Esophagus squamous epithelium (tissue), 4 donors: ENCODE results near the gene SEBOX.

ENCODE experiments used
- POLR2A ChIP-seq, 4 donors: fragments of 450-650 bp; IDR thresholded peaks; one replicate each; pipeline ENCODE4 v1.6.1; 2017; ENCODE audit warnings: antibody characterized with exemption in 4 of 4, mild to moderate bottlenecking in 4 of 4, moderate library complexity in 3 of 4
- TF ChIP-seq, protein P1 (sequence below), 6 experiments: fragments of 450-650 bp in 4 of 6; fragments of 200-600 bp in 2 of 6; sonication (generic) in 2 of 6; IDR thresholded peaks; one replicate each; pipeline ENCODE4 v1.5.1; 2016 to 2019; ENCODE audit warnings: antibody characterized with exemption in 6 of 6, mild to moderate bottlenecking in 4 of 6, moderate library complexity in 4 of 6

DNA sequence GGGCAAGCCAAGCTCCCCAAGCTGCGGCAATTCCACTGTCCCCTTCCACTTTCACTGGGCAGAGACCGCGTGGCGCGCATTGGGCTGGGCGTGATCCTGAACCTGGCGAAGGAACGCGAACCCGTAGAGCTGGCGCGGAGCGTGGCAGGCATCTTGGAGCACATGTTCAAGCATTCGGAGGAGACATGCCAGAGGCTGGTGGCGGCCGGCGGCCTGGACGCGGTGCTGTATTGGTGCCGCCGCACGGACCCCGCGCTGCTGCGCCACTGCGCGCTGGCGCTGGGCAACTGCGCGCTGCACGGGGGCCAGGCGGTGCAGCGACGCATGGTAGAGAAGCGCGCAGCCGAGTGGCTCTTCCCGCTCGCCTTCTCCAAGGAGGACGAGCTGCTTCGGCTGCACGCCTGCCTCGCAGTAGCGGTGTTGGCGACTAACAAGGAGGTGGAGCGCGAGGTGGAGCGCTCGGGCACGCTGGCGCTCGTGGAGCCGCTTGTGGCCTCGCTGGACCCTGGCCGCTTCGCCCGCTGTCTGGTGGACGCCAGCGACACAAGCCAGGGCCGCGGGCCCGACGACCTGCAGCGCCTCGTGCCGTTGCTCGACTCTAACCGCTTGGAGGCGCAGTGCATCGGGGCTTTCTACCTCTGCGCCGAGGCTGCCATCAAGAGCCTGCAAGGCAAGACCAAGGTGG lies 16.3 kb upstream of the SEBOX start:
- TF ChIP-seq, protein P1, sequence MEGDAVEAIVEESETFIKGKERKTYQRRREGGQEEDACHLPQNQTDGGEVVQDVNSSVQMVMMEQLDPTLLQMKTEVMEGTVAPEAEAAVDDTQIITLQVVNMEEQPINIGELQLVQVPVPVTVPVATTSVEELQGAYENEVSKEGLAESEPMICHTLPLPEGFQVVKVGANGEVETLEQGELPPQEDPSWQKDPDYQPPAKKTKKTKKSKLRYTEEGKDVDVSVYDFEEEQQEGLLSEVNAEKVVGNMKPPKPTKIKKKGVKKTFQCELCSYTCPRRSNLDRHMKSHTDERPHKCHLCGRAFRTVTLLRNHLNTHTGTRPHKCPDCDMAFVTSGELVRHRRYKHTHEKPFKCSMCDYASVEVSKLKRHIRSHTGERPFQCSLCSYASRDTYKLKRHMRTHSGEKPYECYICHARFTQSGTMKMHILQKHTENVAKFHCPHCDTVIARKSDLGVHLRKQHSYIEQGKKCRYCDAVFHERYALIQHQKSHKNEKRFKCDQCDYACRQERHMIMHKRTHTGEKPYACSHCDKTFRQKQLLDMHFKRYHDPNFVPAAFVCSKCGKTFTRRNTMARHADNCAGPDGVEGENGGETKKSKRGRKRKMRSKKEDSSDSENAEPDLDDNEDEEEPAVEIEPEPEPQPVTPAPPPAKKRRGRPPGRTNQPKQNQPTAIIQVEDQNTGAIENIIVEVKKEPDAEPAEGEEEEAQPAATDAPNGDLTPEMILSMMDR (IDR thresholded peaks at IDR 0.05) = peak in 2 of 6 experiments; percentile 13 to 30
- TF ChIP-seq POLR2A (IDR thresholded peaks at IDR 0.05) = no peak
